Body of pancreas (tissue), 4 donors: ENCODE measurements around the gene ANKRD33B.

ENCODE experiments used
- POLR2A ChIP-seq, 3 donors: fragments of 450-650 bp; IDR thresholded peaks; one replicate each; pipeline ENCODE4 v1.6.1; 2016; ENCODE audit warnings: antibody characterized with exemption in 3 of 3, mild to moderate bottlenecking in 2 of 3
- TF ChIP-seq, protein P1 (sequence below), 7 experiments: fragments of 450-650 bp in 4 of 7; fragments of 200-600 bp in 3 of 7; sonication (generic) in 3 of 7; IDR thresholded peaks; one replicate each; pipeline ENCODE4 v1.5.1; 2016 to 2019; ENCODE audit warnings: antibody characterized with exemption in 7 of 7

DNA sequence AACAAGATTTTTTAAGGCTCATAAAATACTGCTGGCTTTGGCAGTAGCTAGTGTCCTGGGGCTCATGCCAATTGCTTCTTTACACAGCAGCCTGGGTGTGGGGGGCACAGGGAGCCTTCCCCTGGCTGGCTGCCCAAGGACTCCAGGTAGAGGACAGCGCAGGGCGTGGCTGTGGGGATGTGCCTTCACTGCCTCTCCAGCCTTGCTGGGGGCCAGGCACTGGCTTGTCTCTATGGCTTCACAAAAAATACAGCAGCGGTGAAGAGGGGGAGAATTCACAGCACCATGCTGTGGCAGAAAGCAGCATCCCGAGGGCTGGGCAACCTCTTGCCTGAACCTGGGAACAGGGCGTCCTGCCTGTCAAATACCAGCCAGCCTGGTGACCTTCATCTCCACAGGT, 139.8 kb downstream of the ANKRD33B start:
- TF ChIP-seq, protein P1, sequence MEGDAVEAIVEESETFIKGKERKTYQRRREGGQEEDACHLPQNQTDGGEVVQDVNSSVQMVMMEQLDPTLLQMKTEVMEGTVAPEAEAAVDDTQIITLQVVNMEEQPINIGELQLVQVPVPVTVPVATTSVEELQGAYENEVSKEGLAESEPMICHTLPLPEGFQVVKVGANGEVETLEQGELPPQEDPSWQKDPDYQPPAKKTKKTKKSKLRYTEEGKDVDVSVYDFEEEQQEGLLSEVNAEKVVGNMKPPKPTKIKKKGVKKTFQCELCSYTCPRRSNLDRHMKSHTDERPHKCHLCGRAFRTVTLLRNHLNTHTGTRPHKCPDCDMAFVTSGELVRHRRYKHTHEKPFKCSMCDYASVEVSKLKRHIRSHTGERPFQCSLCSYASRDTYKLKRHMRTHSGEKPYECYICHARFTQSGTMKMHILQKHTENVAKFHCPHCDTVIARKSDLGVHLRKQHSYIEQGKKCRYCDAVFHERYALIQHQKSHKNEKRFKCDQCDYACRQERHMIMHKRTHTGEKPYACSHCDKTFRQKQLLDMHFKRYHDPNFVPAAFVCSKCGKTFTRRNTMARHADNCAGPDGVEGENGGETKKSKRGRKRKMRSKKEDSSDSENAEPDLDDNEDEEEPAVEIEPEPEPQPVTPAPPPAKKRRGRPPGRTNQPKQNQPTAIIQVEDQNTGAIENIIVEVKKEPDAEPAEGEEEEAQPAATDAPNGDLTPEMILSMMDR (IDR thresholded peaks at IDR 0.05), result peak in 3 of 7 experiments; percentile 5 to 20 (median 11)
- TF ChIP-seq POLR2A (IDR thresholded peaks at IDR 0.05), result peak in 1 of 3 donors; percentile 6
